Cerebellar nuclear complex (tissue), 1 donor: ENCODE data around the gene MZT2B.
"Not testable (repeated sequence)": the region's sequence is repeated elsewhere in the genome, so short reads cannot be mapped to it uniquely, and the experiment has no call there.

ENCODE experiments used
- DNase-seq, 2 experiments: peaks; one replicate each; lab custom pipeline; 2025; lab: John Stamatoyannopoulos, UW

MZT2B gene

GRCh38 chr2:130152816-130153595 is 29.1 kb upstream of the MZT2B start:
- DNase-seq, result no peak

- not testable (repeated sequence) for DNase-seq
Measured at GRCh38 chr2:130153721-130154422, 28.2 kb upstream of the MZT2B start.

- DNase-seq, result not testable (repeated sequence)
Measured at GRCh38 chr2:130154423-130154770, 27.7 kb upstream of the MZT2B start.

- DNase-seq, result no peak
Measured at GRCh38 chr2:130154773-130155765, 27.0 kb upstream of the MZT2B start.

GRCh38 chr2:130155956-130156623 is 26.0 kb upstream of the MZT2B start:
- DNase-seq, result peak in 1 of 2 experiments; percentile 26

GRCh38 chr2:130156624-130157004 is 25.4 kb upstream of the MZT2B start:
- no peak for DNase-seq

GRCh38 chr2:130157354-130157753 is 24.7 kb upstream of the MZT2B start:
- DNase-seq, result not testable (repeated sequence)

- not testable (repeated sequence) for DNase-seq
Measured at GRCh38 chr2:130157825-130158514, 24.1 kb upstream of the MZT2B start.

GRCh38 chr2:130158631-130159030 is 23.4 kb upstream of the MZT2B start:
- DNase-seq, result no peak

GRCh38 chr2:130159376-130159775 is 22.7 kb upstream of the MZT2B start:
- not testable (repeated sequence) for DNase-seq

GRCh38 chr2:130160131-130160530 is 21.9 kb upstream of the MZT2B start:
- no peak for DNase-seq

GRCh38 chr2:130160838-130161705 is 21.0 kb upstream of the MZT2B start:
- not testable (repeated sequence) for DNase-seq

GRCh38 chr2:130162486-130162885 is 19.6 kb upstream of the MZT2B start:
- not testable (repeated sequence) for DNase-seq

- DNase-seq, result no peak
Measured at GRCh38 chr2:130162968-130163367, 19.1 kb upstream of the MZT2B start.

GRCh38 chr2:130165293-130166016 is 16.6 kb upstream of the MZT2B start:
- no peak for DNase-seq

- not testable (repeated sequence) for DNase-seq
Measured at GRCh38 chr2:130166611-130167010, 15.5 kb upstream of the MZT2B start.

- DNase-seq, result not testable (repeated sequence)
Measured at GRCh38 chr2:130169163-130169562, 12.9 kb upstream of the MZT2B start.

- no peak for DNase-seq
Measured at GRCh38 chr2:130169896-130170295, 12.2 kb upstream of the MZT2B start.

GRCh38 chr2:130174866-130175265 is 7.2 kb upstream of the MZT2B start:
- not testable (repeated sequence) for DNase-seq
